HG03039 (cell line): Measurements from ENCODE around the gene LAMC3.
"Not testable (repeated sequence)": the region's sequence is repeated elsewhere in the genome, so short reads cannot be mapped to it uniquely, and the experiment has no call there.

ENCODE experiments used
- ATAC-seq: cut with Tn5 transposase; IDR thresholded peaks from one replicate; pipeline ENCODE4 v1.9.1; 2021; ENCODE audit warnings: mild to moderate bottlenecking, moderate library complexity; ENCODE audit not compliant: unreplicated experiment

The LAMC3 gene

GRCh38 chr9:131114084-131114535 lies 105.1 kb downstream of the LAMC3 start:
- ATAC-seq: no peak

GRCh38 chr9:131115360-131115742 lies 106.4 kb downstream of the LAMC3 start:
- not testable (repeated sequence) for ATAC-seq

- no peak for ATAC-seq
These were observed 107.5 kb downstream of the LAMC3 start for GRCh38 chr9:131116281-131117120.

- no peak for ATAC-seq
These were observed 108.3 kb downstream of the LAMC3 start for GRCh38 chr9:131117121-131117761.

- no peak for ATAC-seq
These were observed 108.8 kb downstream of the LAMC3 start for GRCh38 chr9:131117762-131118145.

- ATAC-seq: no peak
These were observed 110.6 kb downstream of the LAMC3 start for GRCh38 chr9:131119600-131119999.

- no peak for ATAC-seq
These were observed 111.8 kb downstream of the LAMC3 start for GRCh38 chr9:131120620-131121228.

GRCh38 chr9:131121346-131121745 lies 112.4 kb downstream of the LAMC3 start:
- no peak for ATAC-seq

GRCh38 chr9:131122158-131122557 lies 113.2 kb downstream of the LAMC3 start:
- no peak for ATAC-seq

- ATAC-seq: peak; percentile 1
These were observed 116.0 kb downstream of the LAMC3 start for GRCh38 chr9:131125038-131125287.

- ATAC-seq: peak; percentile 93
These were observed 116.5 kb downstream of the LAMC3 start, which contains the start of gene NUP214 for GRCh38 chr9:131125288-131126058. TSS of gene NUP214 (plus strand) at chr9:131125586. CDS start at chr9:131125705, 119 bp downstream.

- no peak for ATAC-seq
These were observed 117.1 kb downstream of the LAMC3 start for GRCh38 chr9:131126059-131126426.

GRCh38 chr9:131129183-131129582 lies 120.2 kb downstream of the LAMC3 start:
- no peak for ATAC-seq

- ATAC-seq: no peak
These were observed 129.7 kb downstream of the LAMC3 start for GRCh38 chr9:131138676-131139075.

GRCh38 chr9:131140112-131140511 lies 131.1 kb downstream of the LAMC3 start:
- no peak for ATAC-seq

GRCh38 chr9:131140550-131140949 lies 131.6 kb downstream of the LAMC3 start:
- ATAC-seq: no peak

- ATAC-seq: no peak
These were observed 133.2 kb downstream of the LAMC3 start for GRCh38 chr9:131142160-131142559.
